DMS153 treated with DMSO at 0.1 percent for 48 hours (cell line): Measurements from ENCODE around the gene BATF.

Experiments
- DNase-seq: peaks from one replicate; lab custom pipeline; 2025; ENCODE audit not compliant: unreplicated experiment; lab: John Stamatoyannopoulos, UW

Gene BATF

GRCh38 chr14:75591987-75592575 lies 69.8 kb downstream of the BATF start:
- DNase-seq: no peak

- DNase-seq: no peak
These were observed 73.0 kb downstream of the BATF start for GRCh38 chr14:75595226-75595625.
